Measurements from ENCODE around the gene RXFP2.

RXFP2 gene

GRCh38 chr13:31739226-31739625, at the start of gene RXFP2:
RXFP2 (plus strand) TSS chr13:31739526; CDS start chr13:31739613, 87 bp downstream.
- no peak for DNase-seq

GRCh38 chr13:31697290-31697689, 42.0 kb upstream of the RXFP2 start:
- no peak for DNase-seq

GRCh38 chr13:31699650-31700049, 39.7 kb upstream of the RXFP2 start:
- no peak for DNase-seq

GRCh38 chr13:31703780-31704179, 35.5 kb upstream of the RXFP2 start:
- DNase-seq: no peak

GRCh38 chr13:31706105-31706504, 33.2 kb upstream of the RXFP2 start:
- no peak for DNase-seq

GRCh38 chr13:31717583-31717982, 21.7 kb upstream of the RXFP2 start:
- DNase-seq: no peak

- DNase-seq: no peak
Measured at GRCh38 chr13:31719214-31719613, 20.1 kb upstream of the RXFP2 start.

GRCh38 chr13:31722673-31723072, 16.7 kb upstream of the RXFP2 start:
- DNase-seq: no peak

GRCh38 chr13:31725841-31726240, 13.5 kb upstream of the RXFP2 start:
- no peak for DNase-seq

GRCh38 chr13:31731921-31732320, 7.4 kb upstream of the RXFP2 start:
- DNase-seq: no peak

- no peak for DNase-seq
Measured at GRCh38 chr13:31733066-31733465, 6.3 kb upstream of the RXFP2 start.

- no peak for DNase-seq
Measured at GRCh38 chr13:31733647-31734046, 5.7 kb upstream of the RXFP2 start.

- DNase-seq: peak; percentile 80
Measured at GRCh38 chr13:31742097-31742734, 2.9 kb downstream of the RXFP2 start.

- no peak for DNase-seq
Measured at GRCh38 chr13:31747291-31747690, 8.0 kb downstream of the RXFP2 start.

GRCh38 chr13:31747966-31748365, 8.6 kb downstream of the RXFP2 start:
- DNase-seq: no peak

GRCh38 chr13:31749929-31750328, 10.6 kb downstream of the RXFP2 start:
- DNase-seq: no peak

GRCh38 chr13:31755211-31755610, 15.9 kb downstream of the RXFP2 start:
- DNase-seq: no peak

- no peak for DNase-seq
Measured at GRCh38 chr13:31755803-31756212, 16.5 kb downstream of the RXFP2 start.

- no peak for DNase-seq
Measured at GRCh38 chr13:31756346-31756745, 17.0 kb downstream of the RXFP2 start.

GRCh38 chr13:31761951-31762350, 22.6 kb downstream of the RXFP2 start:
- DNase-seq: no peak

GRCh38 chr13:31764556-31764955, 25.2 kb downstream of the RXFP2 start:
- no peak for DNase-seq

- no peak for DNase-seq
Measured at GRCh38 chr13:31765138-31765785, 25.9 kb downstream of the RXFP2 start.

- DNase-seq: no peak
Measured at GRCh38 chr13:31767175-31767900, 28.0 kb downstream of the RXFP2 start.

GRCh38 chr13:31768351-31768750, 29.0 kb downstream of the RXFP2 start:
- no peak for DNase-seq
